Neural crest cell (in vitro differentiated cells): ENCODE results near the gene SPRED3. TPM values are rescaled to one million over a fixed set of nuclear protein-coding genes. Genes with fewer than 3 reads are reported as not detected.

ENCODE experiments used
- DNase-seq: peaks from one replicate; pipeline ENCODE4 v3.0.0; 2021; ENCODE audit warnings: low read depth, mixed read lengths, low spot score
- H3K27ac Mint-ChIP-seq: one replicate; pipeline ENCODE4 v1.8.0; 2021; ENCODE audit warnings: mild to moderate bottlenecking, mixed read lengths; ENCODE audit not compliant: unreplicated experiment
- H3K27me3 Mint-ChIP-seq: 2 replicates; pipeline ENCODE4 v1.8.0; 2021; ENCODE audit warnings: low read depth, mild to moderate bottlenecking, mixed read lengths
- H3K36me3 Mint-ChIP-seq: 2 replicates; pipeline ENCODE4 v1.8.0; 2021; ENCODE audit warnings: low read depth, mild to moderate bottlenecking, mixed read lengths
- H3K4me1 Mint-ChIP-seq: 2 replicates; pipeline ENCODE4 v1.8.0; 2021; ENCODE audit warnings: mixed read lengths
- H3K4me3 Mint-ChIP-seq: one replicate; pipeline ENCODE4 v1.8.0; 2021; ENCODE audit warnings: mild to moderate bottlenecking, mixed read lengths
- H3K9me3 Mint-ChIP-seq: 2 replicates; pipeline ENCODE4 v1.8.0; 2021; ENCODE audit warnings: mixed read lengths
- total RNA-seq: library from RNA; stranded (reverse); gene quantifications from 2 replicates; pipeline ENCODE4 v1.2.1, GENCODE V29; 2021
- TF ChIP-seq, protein P1 (sequence below): fragments of 200-600 bp; sonication (generic); conservative IDR thresholded peaks from 2 replicates; pipeline ENCODE4 v1.5.0; 2021; ENCODE audit warnings: antibody characterized with exemption, mild to moderate bottlenecking

SPRED3 gene
- total RNA-seq, 1 donor from 2014 or later = 12.0 TPM

- Mint-ChIP-seq H3K9me3 (peaks cover 2% of the 10 kb centered on the region), H3K36me3 (no peaks in the 10 kb centered on the region), H3K4me1 (no peaks in the 10 kb centered on the region), H3K4me3 (no peak overlapping the region), H3K27ac (no peak overlapping the region), H3K27me3 (no peaks in the 10 kb centered on the region)
- no peak for DNase-seq
- TF ChIP-seq, protein P1, sequence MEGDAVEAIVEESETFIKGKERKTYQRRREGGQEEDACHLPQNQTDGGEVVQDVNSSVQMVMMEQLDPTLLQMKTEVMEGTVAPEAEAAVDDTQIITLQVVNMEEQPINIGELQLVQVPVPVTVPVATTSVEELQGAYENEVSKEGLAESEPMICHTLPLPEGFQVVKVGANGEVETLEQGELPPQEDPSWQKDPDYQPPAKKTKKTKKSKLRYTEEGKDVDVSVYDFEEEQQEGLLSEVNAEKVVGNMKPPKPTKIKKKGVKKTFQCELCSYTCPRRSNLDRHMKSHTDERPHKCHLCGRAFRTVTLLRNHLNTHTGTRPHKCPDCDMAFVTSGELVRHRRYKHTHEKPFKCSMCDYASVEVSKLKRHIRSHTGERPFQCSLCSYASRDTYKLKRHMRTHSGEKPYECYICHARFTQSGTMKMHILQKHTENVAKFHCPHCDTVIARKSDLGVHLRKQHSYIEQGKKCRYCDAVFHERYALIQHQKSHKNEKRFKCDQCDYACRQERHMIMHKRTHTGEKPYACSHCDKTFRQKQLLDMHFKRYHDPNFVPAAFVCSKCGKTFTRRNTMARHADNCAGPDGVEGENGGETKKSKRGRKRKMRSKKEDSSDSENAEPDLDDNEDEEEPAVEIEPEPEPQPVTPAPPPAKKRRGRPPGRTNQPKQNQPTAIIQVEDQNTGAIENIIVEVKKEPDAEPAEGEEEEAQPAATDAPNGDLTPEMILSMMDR = no peak
These were observed 59.7 kb downstream of the SPRED3 start for GRCh38 chr19:38448225-38448624.

Other genes starting within 250 kb of the SPRED3 start
- gene DPF1, start 164.5 kb upstream of the SPRED3 start, total RNA-seq = 31.7 and 35.5 TPM in 2 replicates
- gene PPP1R14A, start 132.3 kb upstream of the SPRED3 start, total RNA-seq = 1.2 and 1.7 TPM in 2 replicates
- gene SPINT2, start 124.1 kb upstream of the SPRED3 start, total RNA-seq = 9.2 and 9.6 TPM in 2 replicates
- not detected in 2 replicates for gene C19orf33, start 84.4 kb upstream of the SPRED3 start, total RNA-seq
- gene YIF1B, start 72.8 kb upstream of the SPRED3 start, total RNA-seq = 43.7 and 45.7 TPM in 2 replicates
- not detected in 2 replicates for gene KCNK6, start 68.9 kb upstream of the SPRED3 start, total RNA-seq
- 5.0 and 6.0 TPM in 2 replicates for gene CATSPERG, start 52.9 kb upstream of the SPRED3 start, total RNA-seq
- gene PSMD8, start 14.1 kb upstream of the SPRED3 start, total RNA-seq = 186 and 190 TPM in 2 replicates
- gene GGN, start 663 bp upstream of the SPRED3 start, total RNA-seq = 1.4 and 2.2 TPM in 2 replicates
- gene FAM98C, start 14.4 kb downstream of the SPRED3 start, total RNA-seq = 10.6 and 11.8 TPM in 2 replicates
- gene RASGRP4, start 37.5 kb downstream of the SPRED3 start, total RNA-seq = 0.43 and 0.58 TPM in 2 replicates
- gene RYR1, start 45.0 kb downstream of the SPRED3 start, total RNA-seq = 1.1 and 1.5 TPM in 2 replicates
- gene MAP4K1, start 229.3 kb downstream of the SPRED3 start, total RNA-seq = 1.5 and 3.4 TPM in 2 replicates
- 255 TPM in 2 replicates for gene EIF3K, start 230.5 kb downstream of the SPRED3 start, total RNA-seq